Activated CD8-positive, alpha-beta memory T cell treated with anti-CD3 and anti-CD28 coated beads, Interleukin-2, amount 50 U/mL, for 24 hours (primary cell): Measurements from ENCODE around the gene SOCS3.

Experiments used
- DNase-seq: peaks from one replicate; pipeline ENCODE4 v3.0.0-alpha.2; 2020; ENCODE audit errors: extremely low read depth

Gene SOCS3

DNA sequence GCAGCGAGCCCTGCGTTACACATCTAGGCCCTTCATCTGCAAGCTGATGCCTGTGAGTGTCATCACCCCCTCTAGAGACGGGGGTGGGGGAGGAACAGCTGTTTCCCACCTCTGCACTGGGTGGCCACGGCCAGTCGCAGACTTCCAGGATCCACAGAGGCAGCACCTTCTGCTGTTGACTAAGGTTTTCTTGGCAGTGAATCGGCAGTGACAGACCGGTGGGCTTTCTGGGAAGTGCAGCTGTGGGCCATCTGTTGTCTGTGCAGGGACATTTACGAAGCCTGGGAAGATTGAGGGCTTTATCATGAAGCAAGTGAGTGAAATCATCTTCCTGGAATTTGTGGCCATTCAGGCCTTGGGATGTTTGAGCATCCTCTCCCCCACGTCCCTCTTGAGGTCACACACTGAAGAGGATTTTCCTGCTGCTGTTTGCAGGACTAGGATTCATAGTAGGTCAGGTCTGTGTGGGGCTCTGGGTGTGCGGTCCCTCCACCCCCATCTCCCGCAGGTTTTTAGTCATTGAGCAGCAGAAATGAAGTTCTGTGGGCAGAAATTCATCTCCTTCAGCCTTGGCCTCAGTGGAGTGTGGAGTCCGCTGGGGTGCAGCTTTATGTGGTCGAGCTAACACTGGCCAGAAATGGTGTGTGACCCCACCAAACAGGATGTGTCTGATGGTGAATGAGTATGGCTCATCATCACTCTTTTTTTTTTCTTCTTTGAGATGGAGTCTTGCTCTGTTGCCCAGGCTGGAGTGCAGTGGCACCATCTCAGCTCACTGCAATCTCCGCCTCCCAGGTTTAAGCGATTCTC lies 30.6 kb upstream of the SOCS3 start:
- no peak for DNase-seq

DNA sequence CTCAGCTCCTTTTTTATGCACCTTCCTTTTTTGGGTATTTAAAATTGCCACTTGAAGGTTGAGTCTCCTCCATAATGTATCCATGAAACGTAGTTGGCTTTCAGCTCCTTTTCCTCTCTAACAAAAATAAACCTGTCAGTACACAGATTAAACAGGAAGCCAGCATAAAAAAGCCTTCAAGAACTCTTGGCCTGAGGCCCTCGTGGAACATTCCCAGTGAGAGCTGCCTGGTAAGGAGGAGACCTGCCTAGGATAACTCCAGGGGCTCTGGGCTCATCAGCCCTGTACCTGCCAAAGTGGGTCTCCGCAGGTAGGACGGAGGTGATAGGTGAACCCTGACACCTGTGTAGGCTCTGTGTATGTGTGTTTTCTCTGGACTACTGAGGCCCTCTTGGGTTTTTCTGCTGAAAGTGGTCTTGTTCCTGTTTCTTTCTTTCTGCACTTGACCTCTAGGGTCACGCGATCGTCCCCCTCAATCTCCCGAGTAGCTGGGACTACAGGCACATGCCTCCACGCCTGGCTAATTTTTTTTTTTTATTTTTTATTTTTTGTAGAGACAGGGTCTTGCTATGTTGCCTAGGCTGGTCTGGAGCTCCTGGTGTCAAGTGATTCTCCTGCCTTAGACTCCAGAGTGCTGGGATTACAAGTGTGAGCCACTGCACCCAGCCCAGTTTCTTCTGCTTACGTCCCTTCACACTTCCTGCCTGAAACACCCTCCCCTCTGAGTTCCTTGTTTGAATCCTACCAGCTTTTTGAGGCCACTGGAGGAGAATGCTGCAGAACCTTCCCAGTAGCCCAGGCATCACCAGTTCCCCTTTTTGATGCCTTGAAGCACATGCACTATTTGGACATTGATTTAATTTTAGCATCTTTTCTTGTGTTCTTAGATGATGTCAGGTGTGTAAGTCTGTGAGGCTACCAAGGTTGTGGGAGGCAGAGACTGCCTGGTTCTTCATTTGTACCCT lies 28.4 kb upstream of the SOCS3 start:
- DNase-seq: no peak

DNA sequence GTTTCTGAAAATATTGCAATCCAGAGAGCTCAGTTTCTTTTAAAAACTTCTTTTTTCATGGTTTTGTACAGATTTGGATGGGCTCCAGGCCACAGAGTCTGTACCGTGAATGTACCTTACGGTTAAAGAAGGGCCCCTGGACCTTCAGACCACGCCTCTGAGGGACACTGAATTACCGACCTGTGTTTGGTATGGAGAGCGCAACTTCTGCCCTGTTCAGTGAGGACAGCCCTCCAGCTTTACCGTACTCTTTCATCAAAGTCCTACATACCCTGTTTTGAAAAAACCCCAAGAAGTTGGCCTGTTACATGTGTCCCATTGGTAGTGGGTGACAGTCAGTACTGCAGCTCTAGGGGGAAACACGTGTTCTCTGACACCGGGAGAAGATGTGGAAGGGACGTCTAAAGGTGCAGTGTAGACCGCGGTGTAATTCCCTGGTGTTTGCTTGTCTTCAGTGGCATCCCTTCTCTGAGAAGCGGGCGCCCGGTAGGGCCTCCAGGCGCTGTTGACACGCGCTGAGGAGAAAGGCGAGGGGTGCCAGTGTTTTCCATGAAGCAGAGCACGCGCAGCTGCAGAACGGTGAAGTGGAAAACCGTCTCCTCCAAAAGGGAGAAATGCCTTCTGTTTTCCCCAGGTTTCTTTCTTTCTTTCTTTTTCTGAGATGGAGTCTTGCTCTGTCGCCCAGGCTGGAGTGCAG lies 24.8 kb upstream of the SOCS3 start:
- no peak for DNase-seq

DNA sequence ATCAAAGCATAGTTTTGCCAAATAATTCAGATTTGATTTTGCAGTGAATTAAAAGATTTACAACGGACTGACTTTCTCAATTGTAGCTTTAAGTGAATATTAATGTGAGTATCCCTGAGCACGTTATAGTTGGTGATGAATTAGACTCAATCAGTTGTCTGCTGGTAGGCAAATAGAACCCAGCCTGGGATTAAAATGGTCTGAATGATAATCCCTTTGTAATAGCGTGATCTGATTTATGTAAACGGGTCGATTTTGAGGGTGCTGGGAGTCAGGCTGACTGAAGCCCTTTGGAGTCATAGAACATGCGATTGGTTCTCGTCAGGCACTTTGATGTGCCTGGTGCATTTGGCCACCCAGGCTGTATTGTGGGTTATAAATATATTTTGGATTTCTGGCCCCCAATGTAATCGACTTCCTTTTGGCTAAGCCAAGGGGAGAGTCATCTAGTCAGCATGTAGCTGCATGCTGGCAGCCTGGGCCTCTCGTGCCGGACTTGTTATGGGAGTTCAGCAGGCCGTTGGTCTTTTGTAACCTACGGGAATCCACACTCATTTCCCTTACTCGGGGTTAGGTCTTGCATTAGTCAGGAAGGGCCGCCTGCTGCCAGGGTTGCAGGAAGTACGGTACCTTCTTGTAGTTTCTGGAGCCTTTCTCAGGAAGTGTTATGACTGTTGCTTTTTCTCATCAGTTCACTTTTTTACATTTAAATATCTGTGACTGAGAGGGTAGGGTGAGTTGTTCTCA lies 24.0 kb upstream of the SOCS3 start:
- DNase-seq: no peak

DNA sequence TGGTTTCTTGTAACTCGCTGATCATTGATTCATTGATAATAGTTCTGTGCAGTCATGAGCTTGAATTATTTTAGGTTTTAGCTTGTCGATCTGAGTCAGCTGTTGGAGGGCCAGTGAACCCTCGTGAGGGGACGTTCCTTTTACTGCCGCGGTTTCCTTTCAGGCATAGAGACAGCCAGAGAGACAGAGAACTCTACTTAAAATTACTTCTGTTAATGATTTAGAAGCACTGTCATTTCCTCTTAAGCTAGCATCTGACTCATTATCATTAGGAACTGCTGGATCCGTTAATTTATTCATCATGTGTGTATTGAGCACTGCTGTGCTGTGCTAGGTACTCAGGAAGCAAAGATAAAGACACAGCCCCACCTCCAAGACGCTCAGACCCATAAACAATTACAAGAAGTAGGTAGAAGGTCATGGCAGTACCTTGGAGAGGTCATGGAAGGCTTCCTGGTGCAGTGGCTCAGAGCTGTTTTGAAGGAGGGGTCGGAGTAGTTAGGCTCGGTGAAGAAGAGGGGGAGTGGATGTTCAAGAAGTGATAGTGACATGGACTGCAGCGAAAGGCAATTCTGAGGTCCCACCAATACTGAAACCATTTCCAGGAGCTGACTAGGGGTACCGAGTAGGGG lies 21.8 kb upstream of the SOCS3 start:
- DNase-seq: no peak

DNA sequence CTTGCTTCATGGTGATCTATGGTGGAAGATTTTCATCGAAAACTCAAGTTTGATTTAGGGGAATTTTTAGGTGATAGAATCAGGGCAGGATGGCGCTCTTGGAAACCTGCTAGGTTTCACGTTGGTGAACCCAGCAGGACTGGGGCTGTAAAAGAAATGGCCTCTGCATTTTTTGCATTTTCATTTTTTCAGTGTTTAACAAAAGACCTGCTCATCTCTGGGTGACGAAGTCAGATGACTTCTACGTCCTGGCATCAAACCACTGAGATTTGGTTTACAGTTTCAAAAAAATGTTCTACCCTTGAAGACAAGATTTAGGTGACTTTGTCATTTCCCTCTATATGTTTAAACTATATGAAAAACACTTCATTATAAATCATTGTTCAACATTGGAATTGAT lies 20.5 kb upstream of the SOCS3 start:
- no peak for DNase-seq

DNA sequence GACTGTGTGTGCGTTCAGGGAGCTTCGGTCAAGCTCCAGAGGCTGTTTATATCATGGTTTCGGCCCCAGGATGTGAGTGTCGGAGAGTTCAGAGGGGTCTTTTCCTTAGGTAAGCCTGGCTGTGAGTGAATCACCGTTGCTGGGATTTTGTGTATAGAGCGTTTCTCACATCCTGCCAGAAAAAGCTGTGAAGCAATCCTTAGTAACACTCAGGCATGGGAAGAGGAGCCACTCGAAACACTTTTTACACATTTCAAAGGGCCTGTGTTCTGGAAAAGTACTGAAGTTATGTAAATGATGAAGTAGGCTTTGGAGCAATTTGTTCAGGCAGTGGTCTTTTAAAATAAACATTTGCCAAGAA lies 19.2 kb upstream of the SOCS3 start:
- DNase-seq: no peak

DNA sequence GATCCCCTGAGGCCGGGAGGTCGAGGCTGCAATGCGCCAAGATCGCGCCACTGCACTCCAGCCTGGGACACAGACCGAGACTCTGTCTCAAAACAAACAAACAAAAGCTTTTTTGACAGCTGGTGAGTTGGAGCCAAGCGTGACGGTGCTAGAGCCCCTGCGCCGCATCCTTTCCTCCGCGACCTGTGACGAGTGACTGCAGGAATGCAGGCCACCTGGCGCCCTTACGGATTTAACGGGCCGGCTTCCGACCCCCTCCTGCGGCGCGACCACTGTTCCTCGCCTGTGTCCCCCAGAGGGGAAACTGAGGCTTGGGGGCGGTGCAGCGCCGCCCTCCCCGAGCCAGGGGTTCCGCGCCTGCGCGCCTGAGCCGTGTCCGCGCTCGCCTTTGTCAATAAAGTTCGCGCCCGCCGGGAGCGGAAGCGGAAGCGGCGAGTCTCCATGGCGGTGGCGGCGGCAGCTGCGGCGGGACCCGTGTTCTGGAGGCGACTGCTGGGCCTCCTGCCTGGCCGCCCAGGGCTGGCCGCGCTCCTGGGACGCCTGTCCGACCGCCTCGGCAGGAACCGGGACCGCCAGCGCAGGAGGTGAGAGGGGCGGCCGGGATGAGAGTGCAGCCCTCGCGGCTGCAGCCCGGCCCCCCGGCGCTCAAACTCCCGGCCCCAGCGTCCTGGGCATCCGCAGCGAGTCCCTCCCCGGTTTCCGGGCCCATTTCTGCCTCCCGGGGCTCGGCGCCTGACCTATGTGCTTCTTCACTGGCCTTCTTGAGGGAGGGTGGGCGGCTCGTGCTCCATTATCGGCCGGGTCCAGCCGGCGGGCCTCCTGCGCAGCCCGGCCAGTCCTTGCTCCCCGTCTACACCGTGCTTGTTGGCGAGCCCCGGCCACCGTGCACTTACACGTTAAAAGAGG lies 18.6 kb upstream of the SOCS3 start, which contains the start of gene PGS1:
Gene PGS1 (plus strand): TSS at position 425 of the 906 bp plus-strand sequence. CDS start 17 bp downstream, at position 442.
- peak; percentile 57 for DNase-seq

DNA sequence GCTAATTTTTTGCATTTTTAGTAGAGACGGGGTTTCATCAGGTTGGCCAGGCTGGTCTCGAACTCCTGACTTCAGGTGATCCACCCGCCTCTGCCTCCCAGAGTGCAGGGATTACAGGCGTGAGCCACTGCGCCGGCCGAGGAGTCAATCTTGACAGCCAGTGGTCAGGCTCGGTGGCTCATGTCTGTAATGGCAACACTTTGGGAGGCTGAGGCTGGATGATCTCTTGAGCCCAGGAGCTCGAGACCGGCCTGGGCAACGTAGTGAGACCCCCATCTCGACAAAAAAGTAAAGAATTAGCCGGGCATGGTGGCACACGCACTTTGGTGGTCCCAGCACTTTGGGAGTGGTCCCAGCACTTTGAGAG lies 18.0 kb upstream of the SOCS3 start:
- DNase-seq: no peak

DNA sequence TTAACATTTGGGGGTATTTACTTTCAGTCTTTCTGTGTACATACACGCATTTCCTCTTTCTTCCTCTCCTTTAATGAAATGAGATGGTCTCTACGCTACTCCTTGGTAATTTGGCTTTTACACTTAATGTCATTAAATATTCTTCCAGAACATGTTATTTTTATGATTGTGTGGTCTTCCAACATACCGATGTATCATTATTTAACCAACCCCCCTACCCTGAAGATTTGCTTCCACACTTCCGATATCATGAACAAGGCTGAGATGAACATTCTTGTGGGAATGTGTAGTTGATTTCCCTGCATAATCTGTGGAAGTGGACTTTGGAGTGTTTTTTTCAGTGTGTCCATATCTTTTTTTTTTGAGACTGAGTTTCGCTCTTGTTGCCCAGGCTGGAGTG lies 16.3 kb upstream of the SOCS3 start:
- no peak for DNase-seq

DNA sequence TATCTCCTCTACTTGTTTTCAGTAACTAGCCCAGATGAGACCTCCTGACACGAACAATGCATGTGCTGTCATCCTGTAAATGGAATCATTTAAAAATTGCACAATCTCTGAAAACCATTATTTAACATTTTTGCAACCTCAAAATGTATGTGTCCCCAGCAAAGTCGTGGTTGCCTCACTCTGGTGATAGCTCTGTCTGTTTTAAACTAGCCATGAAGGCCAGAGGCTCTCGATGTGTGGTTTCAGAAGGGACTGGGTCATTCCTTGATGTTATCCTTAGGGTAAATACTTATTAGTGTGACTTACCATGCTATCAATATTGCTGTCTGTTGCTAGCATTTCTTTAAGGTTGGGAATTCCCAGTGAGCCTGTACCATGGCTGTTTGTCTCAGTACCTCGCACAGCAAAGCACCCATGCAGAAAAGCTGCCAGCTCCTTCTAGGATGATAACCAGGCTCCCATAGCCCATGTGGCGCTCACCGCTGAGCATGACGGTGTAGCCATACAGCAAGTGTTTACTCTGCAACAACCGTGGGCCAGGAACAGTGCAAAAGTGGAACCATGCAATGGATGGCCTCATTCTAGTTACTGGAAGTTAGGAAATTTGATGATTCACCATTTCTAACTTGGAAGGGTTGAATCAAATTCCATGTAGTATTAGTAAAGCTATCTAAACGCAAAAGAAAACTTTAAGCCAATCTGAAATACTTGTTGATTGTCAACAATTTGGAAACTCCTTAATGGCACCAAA lies 15.7 kb upstream of the SOCS3 start:
- no peak for DNase-seq

DNA sequence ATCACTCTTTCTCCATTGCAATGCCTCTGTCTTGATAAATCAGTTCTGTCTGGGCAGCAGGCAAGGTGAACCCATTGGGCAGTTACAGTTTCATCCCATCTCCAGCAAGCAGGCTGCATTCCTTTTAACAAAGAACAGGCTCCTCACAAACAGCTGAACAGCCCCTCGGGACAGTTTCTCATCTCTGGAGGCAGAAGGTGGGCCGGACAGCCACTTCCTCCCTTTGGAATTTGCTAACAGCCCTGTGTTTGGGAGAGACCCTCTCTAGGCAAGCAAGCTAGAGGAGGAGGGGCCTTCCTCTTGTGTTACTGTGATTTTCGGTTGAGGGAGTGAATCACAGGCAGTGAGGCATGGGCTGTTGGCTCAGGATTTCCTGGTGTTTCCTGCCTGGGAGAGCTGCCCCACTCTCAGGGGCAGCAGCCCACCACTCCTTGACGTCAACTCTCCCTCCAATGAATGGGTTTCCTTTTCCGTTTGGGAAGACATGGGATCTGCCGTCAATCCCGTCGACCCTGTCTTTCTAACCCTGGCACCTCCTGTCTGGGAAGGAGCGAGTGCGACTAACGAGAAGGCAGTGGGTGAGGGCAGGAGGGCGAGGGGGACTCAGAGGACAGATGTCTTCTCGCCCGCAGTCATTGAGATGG lies 14.9 kb upstream of the SOCS3 start:
- no peak for DNase-seq

DNA sequence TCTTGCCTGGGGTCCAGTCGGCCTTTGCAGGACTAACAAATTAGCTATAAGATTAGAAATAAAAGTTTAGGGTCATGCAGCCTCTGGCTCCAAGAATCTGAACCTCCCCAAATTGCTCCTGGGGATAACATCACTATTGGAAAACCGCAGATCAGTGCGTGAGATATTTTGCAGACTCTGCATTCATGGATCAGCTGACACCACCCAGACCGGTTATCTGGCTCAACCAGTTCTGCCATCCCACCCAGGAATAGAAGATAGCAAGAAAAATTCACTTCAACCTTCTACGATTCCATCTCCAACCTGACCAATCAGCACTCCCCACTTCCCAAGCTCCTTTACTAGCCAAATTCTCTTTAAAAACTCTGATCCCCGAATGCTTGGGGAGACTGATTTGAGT lies 14.3 kb upstream of the SOCS3 start:
- no peak for DNase-seq

DNA sequence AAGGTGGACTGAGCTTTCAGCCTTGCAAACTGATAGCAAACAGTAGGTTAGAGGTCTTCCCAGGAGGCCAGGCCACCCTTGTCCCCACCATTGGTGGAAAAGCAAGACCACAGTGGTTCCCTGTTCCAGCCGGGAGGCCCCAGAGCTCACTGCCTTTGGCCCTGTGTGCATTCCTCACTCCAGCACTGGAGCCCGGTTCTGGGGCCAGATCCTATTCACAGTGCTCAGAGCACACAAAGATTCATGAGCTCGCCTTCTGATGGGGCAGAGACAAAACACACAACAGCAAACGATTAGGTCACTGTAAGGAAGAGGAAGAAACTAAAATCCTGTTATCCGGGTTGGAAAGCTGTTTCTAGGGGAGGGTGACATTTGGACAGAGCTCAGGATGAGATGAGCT lies 13.0 kb upstream of the SOCS3 start:
- no peak for DNase-seq

DNA sequence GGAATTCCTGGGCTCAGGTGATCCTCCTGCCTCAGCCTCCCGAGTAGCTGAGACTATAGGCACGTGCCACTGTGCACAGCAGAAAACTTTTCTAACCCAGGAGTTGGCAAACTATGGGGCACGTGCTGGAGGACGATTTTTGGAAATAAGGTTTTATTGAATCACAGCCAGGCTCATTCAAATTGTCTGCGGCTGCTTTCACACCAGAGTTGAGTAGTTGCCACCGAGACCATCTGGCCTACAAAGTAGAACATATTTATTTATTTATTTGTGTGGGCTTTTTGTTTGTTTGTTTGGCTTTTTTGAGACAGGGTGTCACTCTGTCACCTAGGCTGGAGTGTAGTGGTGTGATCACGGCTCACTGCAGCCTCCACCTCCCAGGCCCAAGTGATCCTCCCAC lies 11.2 kb upstream of the SOCS3 start:
- no peak for DNase-seq

DNA sequence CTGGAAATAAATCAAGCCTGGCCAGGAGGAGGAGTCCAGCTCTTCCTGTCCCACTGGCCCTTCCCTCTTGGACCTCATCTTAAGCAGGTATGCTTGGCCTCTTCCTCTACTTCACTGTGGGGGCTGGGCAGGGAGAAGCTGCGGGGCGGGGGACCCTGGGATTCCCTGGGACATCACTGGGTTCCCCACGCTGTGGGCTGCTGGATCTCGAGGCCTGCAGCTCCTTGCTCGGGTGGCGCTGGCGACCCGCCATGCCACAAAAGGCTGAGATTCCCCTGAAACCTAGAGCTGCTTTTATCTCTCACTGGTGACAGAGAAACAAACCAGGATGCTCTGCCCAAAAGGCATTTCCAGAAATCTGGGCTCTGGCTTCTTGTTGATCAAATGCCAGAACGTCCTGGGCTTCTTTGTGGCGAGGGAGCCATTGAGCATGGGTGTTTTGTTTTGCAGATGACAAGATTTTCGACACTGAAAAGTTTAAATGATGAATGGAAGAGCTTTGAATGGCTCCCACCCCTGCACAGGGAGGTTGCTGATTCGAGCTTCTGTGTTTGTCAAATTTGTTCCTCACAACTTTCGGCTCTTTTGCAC lies 10.0 kb upstream of the SOCS3 start:
- no peak for DNase-seq

DNA sequence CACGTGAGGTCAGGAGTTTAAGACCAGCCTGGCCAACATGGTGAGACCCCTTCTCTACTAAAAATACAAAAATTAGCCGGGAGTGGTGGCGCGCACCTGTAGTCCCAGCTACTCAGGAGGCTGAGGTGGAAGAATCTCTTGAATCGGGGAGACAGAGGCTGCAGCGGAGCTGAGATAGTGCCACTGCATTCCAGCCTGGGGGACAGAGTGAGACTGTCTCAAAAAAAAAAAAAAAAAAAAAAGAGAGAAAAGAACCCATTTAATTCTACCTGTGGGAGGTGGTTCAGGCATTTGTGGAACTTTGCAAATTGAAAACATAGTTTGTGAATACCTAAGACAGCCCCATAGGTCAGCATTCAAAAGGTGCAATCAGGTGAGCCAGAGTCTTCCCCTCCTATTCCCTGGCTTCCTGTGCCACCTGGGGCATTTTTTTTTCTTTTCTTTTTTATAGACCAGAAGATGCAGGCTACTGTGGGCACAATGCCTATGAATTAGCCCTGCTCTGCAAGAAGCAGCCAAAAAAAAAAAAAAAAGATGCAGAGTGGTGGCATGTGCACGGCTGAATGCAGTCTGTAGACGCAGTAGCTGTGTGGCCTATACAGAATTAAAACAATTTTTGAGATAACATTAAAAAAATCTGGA lies 9.1 kb upstream of the SOCS3 start:
- no peak for DNase-seq

DNA sequence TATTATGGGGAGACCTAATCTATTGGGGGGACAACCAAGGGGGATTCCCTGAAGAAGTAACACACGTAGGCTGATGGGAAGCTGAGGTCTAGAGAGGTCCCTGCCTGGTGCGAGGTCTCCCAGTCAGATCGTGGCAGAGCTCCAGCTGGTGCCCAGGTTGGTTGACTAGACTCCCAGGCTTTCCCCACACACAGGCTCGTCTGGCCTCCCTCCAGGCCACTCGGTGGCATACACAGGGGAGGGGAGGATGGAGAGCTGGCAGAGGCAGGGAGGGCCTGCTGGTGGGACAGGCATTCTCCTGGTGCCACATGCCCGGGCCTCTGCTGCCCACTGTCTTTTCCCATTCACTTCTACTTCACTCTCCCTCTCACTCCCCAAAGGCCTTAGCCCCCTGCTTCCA lies 8.5 kb upstream of the SOCS3 start:
- no peak for DNase-seq
